PC-3 (cell line): ENCODE data around the gene CTSZ. TPM values are rescaled to one million over a fixed set of nuclear protein-coding genes. Genes with fewer than 3 reads are reported as not detected.

ENCODE experiments used
- ATAC-seq: fragments of 200-7000 bp; cut with Tn5 transposase; 2 replicates; pipeline ENCODE4 v1.9.1; 2020; ENCODE audit warnings: mild to moderate bottlenecking, moderate library complexity
- BruUV-seq: library from RNA; stranded (reverse); fragments of 400-500 nt; replicated peaks from 2 replicates; lab custom pipeline; 2021; lab: Mats Ljungman, UMichigan
- CTCF ChIA-PET: fragments of 300-600 bp; sonication (Branson Sonifier 250); formaldehyde crosslinking; loops from one replicate; lab custom pipeline; 2022; ENCODE audit warnings: antibody characterized with exemption; lab: Charles Lee
- POLR2A ChIA-PET: fragments of 300-600 bp; sonication (Branson Sonifier 250); formaldehyde crosslinking; loops from one replicate; lab custom pipeline; 2022; ENCODE audit warnings: antibody characterized with exemption; ENCODE audit not compliant: unreplicated experiment; lab: Charles Lee
- DNase-seq: peaks from one replicate; pipeline ENCODE4 v3.0.0-alpha.2; 2015
- H2AFZ ChIP-seq: fragments of 300-600 bp; sonication (generic); 2 replicates; pipeline ENCODE4 v1.6.0; 2016; ENCODE audit warnings: antibody characterized with exemption, low read length
- H3F3A ChIP-seq: fragments of 300-600 bp; sonication (generic); one replicate; pipeline ENCODE4 v1.6.0; 2017; ENCODE audit warnings: antibody characterized with exemption, low read length, control low read depth, mild to moderate bottlenecking; ENCODE audit not compliant: unreplicated experiment
- H3K27ac ChIP-seq: fragments of 300-600 bp; sonication (generic); 2 replicates; pipeline ENCODE4 v1.5.1; 2016; ENCODE audit warnings: mild to moderate bottlenecking, low read length
- H3K27me3 ChIP-seq: fragments of 300-600 bp; sonication (generic); 2 replicates; pipeline ENCODE4 v1.6.1; 2016; ENCODE audit warnings: low read length, mixed read lengths
- H3K36me3 ChIP-seq: fragments of 300-600 bp; sonication (generic); 2 replicates; pipeline ENCODE4 v1.6.1; 2016; ENCODE audit warnings: low read depth, mixed run types, low read length, mixed read lengths
- H3K4me1 ChIP-seq: fragments of 300-600 bp; sonication (generic); 2 replicates; pipeline ENCODE4 v1.5.1; 2016; ENCODE audit warnings: low read length; ENCODE audit not compliant: insufficient read depth
- H3K4me2 ChIP-seq: fragments of 300-600 bp; sonication (generic); 2 replicates; pipeline ENCODE4 v1.6.0; 2016; ENCODE audit warnings: low read length
- H3K4me3 ChIP-seq: fragments of 300-600 bp; sonication (generic); 2 replicates; pipeline ENCODE4 v1.5.1; 2016; ENCODE audit warnings: mild to moderate bottlenecking, low read length, mixed read lengths
- H3K79me2 ChIP-seq: fragments of 300-600 bp; sonication (generic); 2 replicates; pipeline ENCODE4 v1.6.1; 2017; ENCODE audit warnings: low read length, mixed read lengths
- H3K9ac ChIP-seq: fragments of 300-600 bp; sonication (generic); 2 replicates; pipeline ENCODE4 v1.6.0; 2016; ENCODE audit warnings: mild to moderate bottlenecking, low read length
- H3K9me2 ChIP-seq: fragments of 300-600 bp; sonication (generic); replicated peaks from 2 replicates; pipeline ENCODE4 v1.6.1; 2016; ENCODE audit warnings: mixed run types, low read length, mixed read lengths
- H3K9me3 ChIP-seq: fragments of 300-600 bp; sonication (generic); 2 replicates; pipeline ENCODE4 v1.6.1; 2016; ENCODE audit warnings: low read length, mixed read lengths
- H4K20me1 ChIP-seq: fragments of 300-600 bp; sonication (generic); 2 replicates; pipeline ENCODE4 v1.6.1; 2016; ENCODE audit warnings: low read length, mixed read lengths
- EZH2 ChIP-seq: fragments of 300-600 bp; sonication (generic); IDR thresholded peaks from one replicate; pipeline ENCODE4 v1.6.1; 2017; ENCODE audit warnings: antibody characterized with exemption, mild to moderate bottlenecking, low read length; ENCODE audit not compliant: unreplicated experiment
- EZH2phosphoT487 ChIP-seq: fragments of 300-600 bp; sonication (generic); IDR thresholded peaks from 2 replicates; pipeline ENCODE4 v1.6.1; 2018; ENCODE audit warnings: mild to moderate bottlenecking, antibody characterized with exemption, low read length, borderline replicate concordance
- intact Hi-C: fragments of 100-400 bp; cut with micrococcal nuclease; formaldehyde crosslinking; loops from 2 replicates; pipeline ENCODE4 v1.9.0; 2023
- total RNA-seq: library from RNA; depleted of rRNA; stranded (reverse); fragments of >200 nt; gene quantifications from 2 replicates; pipeline ENCODE4 v1.2.3, GENCODE V29; 2014
- TF ChIP-seq, protein P1 (sequence below): fragments of 300-600 bp; sonication (generic); conservative IDR thresholded peaks from 2 replicates; pipeline ENCODE4 v1.5.1; 2017; ENCODE audit warnings: antibody characterized with exemption, low read depth, mild to moderate bottlenecking, low read length

Gene CTSZ
- total RNA-seq, 1 experiment from 2014 or later = 191 TPM

DNA sequence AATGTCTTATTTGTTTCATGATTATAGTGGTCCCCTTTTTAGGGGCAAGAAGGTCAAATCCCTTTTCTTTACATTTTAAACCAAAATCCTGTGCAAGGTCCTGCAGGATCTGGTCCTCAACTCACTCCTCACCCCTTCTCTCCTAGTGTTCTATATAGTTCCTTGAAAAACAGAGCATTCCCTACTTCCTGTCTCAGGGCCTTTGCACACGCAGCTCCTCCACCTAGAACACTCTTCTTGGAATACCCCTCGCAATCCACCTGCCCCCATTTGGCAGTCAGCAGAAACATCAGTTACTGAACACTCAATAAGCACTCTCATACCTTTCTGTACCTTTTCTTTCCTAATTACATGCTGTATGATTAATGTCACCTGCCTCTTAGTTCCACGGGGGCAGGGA, 28.3 kb upstream of the CTSZ start:
- peaks cover 63% of the 10 kb centered on the region for H3K36me3 ChIP-seq
- H3K4me1 ChIP-seq = peaks cover 36% of the 10 kb centered on the region
- H3K4me2 ChIP-seq = no peak overlapping the region
- POLR2A ChIA-PET = no interaction called here
- no peaks in the 10 kb centered on the region for H3F3A ChIP-seq
- no peaks in the 10 kb centered on the region for H3K9me3 ChIP-seq
- no peak for DNase-seq
- intact Hi-C loops = no loop called here
- no peaks in the 10 kb centered on the region for H3K27me3 ChIP-seq
- peaks cover 82% of the 10 kb centered on the region for H3K79me2 ChIP-seq
- H4K20me1 ChIP-seq = peaks cover 30% of the 10 kb centered on the region
- CTCF ChIA-PET = no interaction called here
- H3K9me2 ChIP-seq = no peaks in the 10 kb centered on the region
- TF ChIP-seq EZH2phosphoT487 (no peak), EZH2 (no peak)
- TF ChIP-seq, protein P1, sequence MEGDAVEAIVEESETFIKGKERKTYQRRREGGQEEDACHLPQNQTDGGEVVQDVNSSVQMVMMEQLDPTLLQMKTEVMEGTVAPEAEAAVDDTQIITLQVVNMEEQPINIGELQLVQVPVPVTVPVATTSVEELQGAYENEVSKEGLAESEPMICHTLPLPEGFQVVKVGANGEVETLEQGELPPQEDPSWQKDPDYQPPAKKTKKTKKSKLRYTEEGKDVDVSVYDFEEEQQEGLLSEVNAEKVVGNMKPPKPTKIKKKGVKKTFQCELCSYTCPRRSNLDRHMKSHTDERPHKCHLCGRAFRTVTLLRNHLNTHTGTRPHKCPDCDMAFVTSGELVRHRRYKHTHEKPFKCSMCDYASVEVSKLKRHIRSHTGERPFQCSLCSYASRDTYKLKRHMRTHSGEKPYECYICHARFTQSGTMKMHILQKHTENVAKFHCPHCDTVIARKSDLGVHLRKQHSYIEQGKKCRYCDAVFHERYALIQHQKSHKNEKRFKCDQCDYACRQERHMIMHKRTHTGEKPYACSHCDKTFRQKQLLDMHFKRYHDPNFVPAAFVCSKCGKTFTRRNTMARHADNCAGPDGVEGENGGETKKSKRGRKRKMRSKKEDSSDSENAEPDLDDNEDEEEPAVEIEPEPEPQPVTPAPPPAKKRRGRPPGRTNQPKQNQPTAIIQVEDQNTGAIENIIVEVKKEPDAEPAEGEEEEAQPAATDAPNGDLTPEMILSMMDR = no peak
- BruUV-seq = no TSS peak
- no peak overlapping the region for H3K9ac ChIP-seq
- no peak overlapping the region for H2AFZ ChIP-seq
- ATAC-seq = no peak
- no peak overlapping the region for H3K4me3 ChIP-seq
- H3K27ac ChIP-seq = no peak overlapping the region

DNA sequence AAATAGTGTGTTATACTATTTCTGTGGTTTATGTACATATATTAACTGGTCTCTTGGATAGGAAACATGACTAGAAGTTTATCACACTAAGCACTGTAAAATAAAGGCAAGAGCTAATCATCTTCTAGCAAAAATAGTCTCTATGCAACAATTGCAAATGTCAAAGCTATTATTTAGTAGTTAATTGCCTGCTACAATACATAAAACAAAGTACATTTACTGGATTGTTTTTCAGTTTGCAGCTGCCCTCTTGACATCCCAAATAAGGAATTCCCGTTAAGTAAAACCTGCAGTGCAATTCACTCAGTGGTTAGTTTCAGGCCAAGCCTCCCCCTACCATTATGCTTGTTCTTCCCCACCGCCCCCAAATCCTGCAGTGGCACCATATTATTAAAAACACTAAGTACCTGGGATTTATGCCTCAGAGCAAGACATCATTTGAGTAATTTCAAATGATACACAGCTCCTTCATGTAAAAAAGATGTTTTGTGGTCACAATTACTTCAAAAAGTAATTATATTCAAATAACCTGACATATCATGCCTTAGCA, 26.6 kb upstream of the CTSZ start:
- no peak for ATAC-seq

More for the DNA sequence above, 26.6 kb upstream of the CTSZ start:
- peaks cover 82% of the 10 kb centered on the region for H3K79me2 ChIP-seq
- no peak overlapping the region for H3K9ac ChIP-seq
- H4K20me1 ChIP-seq = peaks cover 28% of the 10 kb centered on the region
- H3K27me3 ChIP-seq = no peaks in the 10 kb centered on the region
- peaks cover 64% of the 10 kb centered on the region for H3K36me3 ChIP-seq
- no peaks in the 10 kb centered on the region for H3F3A ChIP-seq
- no peaks in the 10 kb centered on the region for H3K9me2 ChIP-seq
- peak overlapping the region; percentile 86 for H3K4me2 ChIP-seq
- H2AFZ ChIP-seq = no peak overlapping the region
- peaks cover 40% of the 10 kb centered on the region for H3K4me1 ChIP-seq
- ChIA-PET CTCF (no interaction called here), POLR2A (no interaction called here)
- TF ChIP-seq EZH2 (no peak), EZH2phosphoT487 (no peak)
- TF ChIP-seq, protein P1 = no peak
- H3K4me3 ChIP-seq = peak overlapping the region; percentile 77; the same call in 1 of the 2 replicates
- H3K27ac ChIP-seq = no peak overlapping the region
- no peak for DNase-seq
- H3K9me3 ChIP-seq = no peaks in the 10 kb centered on the region
- intact Hi-C loops = loop anchor here (5.0 kb wide), 2 partner anchors 41 to 141 kb away; no protein-coding TSS in a partner anchor
- BruUV-seq = no TSS peak
